Anterior cingulate cortex (tissue), 58 donors: ENCODE results near the gene BBS1.
A peak's percentile ranks its signal among the peaks of the same experiment; 100 is the strongest.
"Not testable (repeated sequence)": the region's sequence is repeated elsewhere in the genome, so short reads cannot be mapped to it uniquely, and the experiment has no call there.

Experiments
- DNase-seq, 58 donors: peaks; one replicate each; lab custom pipeline; 2025; lab: John Stamatoyannopoulos, UW

The BBS1 gene

GRCh38 chr11:66510990-66511339 lies 530 bp downstream of the BBS1 start:
- DNase-seq, result no peak

GRCh38 chr11:66523611-66524010 lies 13.2 kb downstream of the BBS1 start:
- no peak for DNase-seq

GRCh38 chr11:66524304-66525040 lies 14.0 kb downstream of the BBS1 start:
- DNase-seq, result no peak

GRCh38 chr11:66529069-66529468 lies 18.6 kb downstream of the BBS1 start:
- no peak for DNase-seq

- DNase-seq, result no peak
These were observed 19.2 kb downstream of the BBS1 start for GRCh38 chr11:66529655-66530054.

GRCh38 chr11:66530927-66531709 lies 20.7 kb downstream of the BBS1 start:
- DNase-seq, result no peak

- no peak for DNase-seq
These were observed 21.4 kb downstream of the BBS1 start for GRCh38 chr11:66531841-66532240.

GRCh38 chr11:66532784-66533183 lies 22.3 kb downstream of the BBS1 start:
- DNase-seq, result no peak

GRCh38 chr11:66539170-66539869 lies 28.9 kb downstream of the BBS1 start:
- DNase-seq, result no peak

- DNase-seq, result no peak
These were observed 29.4 kb downstream of the BBS1 start for GRCh38 chr11:66539870-66540213.

GRCh38 chr11:66540598-66540997 lies 30.2 kb downstream of the BBS1 start:
- not testable (repeated sequence) for DNase-seq

GRCh38 chr11:66541892-66542291 lies 31.5 kb downstream of the BBS1 start:
- DNase-seq, result peak in 16 of 58 donors; percentile 9 to 62 (median 32)

- peak in 11 of 58 donors; percentile 12 to 48 (median 33) for DNase-seq
These were observed 31.9 kb downstream of the BBS1 start for GRCh38 chr11:66542362-66542761.

- DNase-seq, result peak in 20 of 58 donors; percentile 5 to 66 (median 22)
These were observed 33.0 kb downstream of the BBS1 start for GRCh38 chr11:66543263-66544107.

GRCh38 chr11:66544952-66545351 lies 34.5 kb downstream of the BBS1 start:
- not testable (repeated sequence) for DNase-seq

- DNase-seq, result peak; percentile 49 to 98 (median 94)
These were observed 35.4 kb downstream of the BBS1 start, which contains the start of gene ZDHHC24 for GRCh38 chr11:66545701-66546367. ZDHHC24 (minus strand) TSS chr11:66546048; CDS start chr11:66546003, 45 bp downstream.

GRCh38 chr11:66546368-66546965 lies 36.0 kb downstream of the BBS1 start, which contains the start of gene ACTN3:
ACTN3 (plus strand) TSS chr11:66546903; CDS start chr11:66546938, 35 bp downstream.
- DNase-seq, result no peak

GRCh38 chr11:66546966-66547661 lies 36.7 kb downstream of the BBS1 start:
- DNase-seq, result no peak

GRCh38 chr11:66547662-66548009 lies 37.2 kb downstream of the BBS1 start:
- no peak for DNase-seq
